Peyer's patch (tissue), 4 donors: ENCODE data around the gene ITPR1. TPM values are rescaled to one million over a fixed set of nuclear protein-coding genes. Genes with fewer than 3 reads are reported as not detected.

Experiments
- DNase-seq, 3 donors: peaks; one replicate each; pipeline ENCODE4 v3.0.0-alpha.2; 2017 to 2019
- H3K27ac ChIP-seq, 4 donors: fragments of 200-600 bp; sonication (generic); one replicate each; pipeline ENCODE4 v1.5.1; 2016 to 2019
- H3K27me3 ChIP-seq, 2 donors: fragments of 200-600 bp; sonication (generic); one replicate each; pipeline ENCODE4 v1.5.1; 2019
- H3K36me3 ChIP-seq, 3 donors: fragments of 200-600 bp; sonication (generic); one replicate each; pipeline ENCODE4 v1.5.1; 2016 to 2019
- H3K4me1 ChIP-seq, 4 donors: fragments of 200-600 bp; sonication (generic); one replicate each; pipeline ENCODE4 v1.5.1; 2016 to 2019
- H3K4me3 ChIP-seq, 4 donors: fragments of 200-600 bp; sonication (generic); 1 replicate in 3 of 4; 2 replicates in 1 of 4; pipeline ENCODE4 v1.5.1; 2016 to 2019; ENCODE audit warnings: mild to moderate bottlenecking in 1 of 4
- H3K9me3 ChIP-seq, 4 donors: fragments of 200-600 bp; sonication (generic); one replicate each; pipeline ENCODE4 v1.5.1; 2016 to 2019; ENCODE audit warnings: mild to moderate bottlenecking in 1 of 4
- CTCF ChIP-seq, 6 experiments: fragments of 450-650 bp in 4 of 6; fragments of 200-600 bp in 2 of 6; sonication (generic) in 1 of 6; IDR thresholded peaks; one replicate each; pipeline ENCODE4 v1.5.1; 2017 to 2019; ENCODE audit warnings: antibody characterized with exemption in 6 of 6, mild to moderate bottlenecking in 3 of 6, moderate library complexity in 1 of 6
- POLR2A ChIP-seq, 2 donors: fragments of 450-650 bp; IDR thresholded peaks; one replicate each; pipeline ENCODE4 v1.5.1; 2017; ENCODE audit warnings: antibody characterized with exemption in 2 of 2, mild to moderate bottlenecking in 2 of 2, moderate library complexity in 2 of 2
- total RNA-seq, 4 donors: library from RNA; depleted of rRNA; stranded (reverse); fragments of >200 nt; gene quantifications; one replicate each; pipeline ENCODE4 v1.1.0, GENCODE V29; 2016

ITPR1 gene
- total RNA-seq, 4 donors from 2014 or later: 13.3 to 142 (median 22.7) TPM

GRCh38 chr3:4687596-4687995 is 194.4 kb downstream of the ITPR1 start:
- H3K4me1 ChIP-seq: no peaks in the 10 kb centered on the region
- no peaks in the 10 kb centered on the region for H3K9me3 ChIP-seq
- no peak for DNase-seq
- no peak for TF ChIP-seq POLR2A (IDR thresholded peaks at IDR 0.05)
- TF ChIP-seq CTCF (IDR thresholded peaks at IDR 0.05): no peak
- H3K4me3 ChIP-seq: no peak overlapping the region
- H3K27me3 ChIP-seq: no peaks in the 10 kb centered on the region
- H3K36me3 ChIP-seq: peaks cover 0 to 72% (median 0%) of the 10 kb centered on the region in 3 donors
- no peak overlapping the region for H3K27ac ChIP-seq

GRCh38 chr3:4688411-4688810 is 195.3 kb downstream of the ITPR1 start:
- no peaks in the 10 kb centered on the region for H3K9me3 ChIP-seq
- H3K27ac ChIP-seq: no peak overlapping the region
- H3K27me3 ChIP-seq: no peaks in the 10 kb centered on the region
- H3K4me1 ChIP-seq: no peaks in the 10 kb centered on the region
- no peak for DNase-seq
- H3K4me3 ChIP-seq: no peak overlapping the region
- no peak for TF ChIP-seq CTCF (IDR thresholded peaks at IDR 0.05)
- no peak for TF ChIP-seq POLR2A (IDR thresholded peaks at IDR 0.05)
- peaks cover 0 to 74% (median 0%) of the 10 kb centered on the region in 3 donors for H3K36me3 ChIP-seq

GRCh38 chr3:4689021-4689420 is 195.9 kb downstream of the ITPR1 start:
- DNase-seq: no peak
- no peak for TF ChIP-seq POLR2A (IDR thresholded peaks at IDR 0.05)

GRCh38 chr3:4690277-4690676 is 197.1 kb downstream of the ITPR1 start:
- H3K4me1 ChIP-seq: no peaks in the 10 kb centered on the region
- peaks cover 0 to 59% (median 0%) of the 10 kb centered on the region in 3 donors for H3K36me3 ChIP-seq
- H3K4me3 ChIP-seq: no peak overlapping the region
- TF ChIP-seq CTCF (IDR thresholded peaks at IDR 0.05) (no peak), POLR2A (IDR thresholded peaks at IDR 0.05) (no peak)
- H3K27me3 ChIP-seq: no peaks in the 10 kb centered on the region
- H3K9me3 ChIP-seq: no peaks in the 10 kb centered on the region
- no peak for DNase-seq
- no peak overlapping the region for H3K27ac ChIP-seq

More at GRCh38 chr3:4689021-4689420, 195.9 kb downstream of the ITPR1 start:
- Histone ChIP-seq H3K4me1 (no peaks in the 10 kb centered on the region), H3K9me3 (no peaks in the 10 kb centered on the region), H3K27ac (no peak overlapping the region), H3K36me3 (peaks cover 0 to 71% (median 0%) of the 10 kb centered on the region in 3 donors), H3K27me3 (no peaks in the 10 kb centered on the region), H3K4me3 (no peak overlapping the region)

- peak in 1 of 3 donors; percentile 21 for DNase-seq
- no peak overlapping the region for H3K4me3 ChIP-seq
- no peaks in the 10 kb centered on the region for H3K4me1 ChIP-seq
- no peaks in the 10 kb centered on the region for H3K9me3 ChIP-seq
- H3K36me3 ChIP-seq: peaks cover 0 to 33% (median 0%) of the 10 kb centered on the region in 3 donors
- no peaks in the 10 kb centered on the region for H3K27me3 ChIP-seq
- TF ChIP-seq POLR2A (IDR thresholded peaks at IDR 0.05): no peak
- no peak for TF ChIP-seq CTCF (IDR thresholded peaks at IDR 0.05)
- no peak overlapping the region for H3K27ac ChIP-seq
These were observed 200.5 kb downstream of the ITPR1 start for GRCh38 chr3:4693620-4694019.

- no peak for DNase-seq
- Histone ChIP-seq H3K9me3 (no peaks in the 10 kb centered on the region), H3K4me3 (no peak overlapping the region), H3K36me3 (peaks cover 0 to 22% (median 0%) of the 10 kb centered on the region in 3 donors), H3K27ac (no peak overlapping the region), H3K4me1 (no peaks in the 10 kb centered on the region), H3K27me3 (no peaks in the 10 kb centered on the region)
- TF ChIP-seq CTCF (IDR thresholded peaks at IDR 0.05) (no peak), POLR2A (IDR thresholded peaks at IDR 0.05) (no peak)
These were observed 202.7 kb downstream of the ITPR1 start for GRCh38 chr3:4695846-4696245.
